ENCODE measurements around the gene ZNF189.

DNA sequence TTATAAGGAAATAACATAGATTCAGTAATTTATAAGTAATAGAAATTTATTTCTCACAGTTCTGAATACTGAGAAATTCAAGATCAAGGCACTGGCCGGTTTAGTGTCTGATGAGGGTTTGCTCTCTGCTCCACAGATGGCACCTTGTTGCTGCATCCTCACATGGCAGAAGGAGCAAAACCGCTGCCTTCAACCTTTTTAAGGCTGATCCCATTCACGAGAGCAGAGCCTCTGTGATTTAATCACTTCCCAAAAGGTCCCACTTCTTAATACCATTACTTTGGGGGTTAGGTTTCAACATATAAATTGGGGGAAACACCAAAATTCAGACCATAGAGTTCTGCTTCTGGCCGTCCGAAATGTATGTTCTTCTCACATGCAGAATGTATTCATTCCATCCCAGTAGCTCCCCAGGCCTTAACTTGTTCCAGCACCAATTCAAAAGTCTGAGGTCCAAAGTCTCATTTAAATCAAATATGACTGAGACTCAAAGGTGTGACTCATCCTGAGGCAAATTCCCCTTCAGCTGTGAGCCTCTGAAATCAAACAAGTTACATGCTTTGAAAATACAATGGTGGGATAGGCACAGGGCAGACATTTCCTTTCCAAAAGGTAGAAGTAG, 44.4 kb upstream of the ZNF189 start:
- TF ChIP-seq POLR2A (IDR thresholded peaks at IDR 0.05) (no peak), POLR2AphosphoS5 (IDR thresholded peaks at IDR 0.05) (no peak)
- TF ChIP-seq, protein P1, sequence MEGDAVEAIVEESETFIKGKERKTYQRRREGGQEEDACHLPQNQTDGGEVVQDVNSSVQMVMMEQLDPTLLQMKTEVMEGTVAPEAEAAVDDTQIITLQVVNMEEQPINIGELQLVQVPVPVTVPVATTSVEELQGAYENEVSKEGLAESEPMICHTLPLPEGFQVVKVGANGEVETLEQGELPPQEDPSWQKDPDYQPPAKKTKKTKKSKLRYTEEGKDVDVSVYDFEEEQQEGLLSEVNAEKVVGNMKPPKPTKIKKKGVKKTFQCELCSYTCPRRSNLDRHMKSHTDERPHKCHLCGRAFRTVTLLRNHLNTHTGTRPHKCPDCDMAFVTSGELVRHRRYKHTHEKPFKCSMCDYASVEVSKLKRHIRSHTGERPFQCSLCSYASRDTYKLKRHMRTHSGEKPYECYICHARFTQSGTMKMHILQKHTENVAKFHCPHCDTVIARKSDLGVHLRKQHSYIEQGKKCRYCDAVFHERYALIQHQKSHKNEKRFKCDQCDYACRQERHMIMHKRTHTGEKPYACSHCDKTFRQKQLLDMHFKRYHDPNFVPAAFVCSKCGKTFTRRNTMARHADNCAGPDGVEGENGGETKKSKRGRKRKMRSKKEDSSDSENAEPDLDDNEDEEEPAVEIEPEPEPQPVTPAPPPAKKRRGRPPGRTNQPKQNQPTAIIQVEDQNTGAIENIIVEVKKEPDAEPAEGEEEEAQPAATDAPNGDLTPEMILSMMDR (IDR thresholded peaks at IDR 0.05) = no peak

All from breast epithelium (tissue), 3 donors.